Activated naive CD4-positive, alpha-beta T cell (primary cell): ENCODE data around the gene SH3GL1.

ENCODE experiments used
- DNase-seq, 4 experiments: peaks; one replicate each; lab custom pipeline; 2025; lab: John Stamatoyannopoulos, UW

Gene SH3GL1

DNA sequence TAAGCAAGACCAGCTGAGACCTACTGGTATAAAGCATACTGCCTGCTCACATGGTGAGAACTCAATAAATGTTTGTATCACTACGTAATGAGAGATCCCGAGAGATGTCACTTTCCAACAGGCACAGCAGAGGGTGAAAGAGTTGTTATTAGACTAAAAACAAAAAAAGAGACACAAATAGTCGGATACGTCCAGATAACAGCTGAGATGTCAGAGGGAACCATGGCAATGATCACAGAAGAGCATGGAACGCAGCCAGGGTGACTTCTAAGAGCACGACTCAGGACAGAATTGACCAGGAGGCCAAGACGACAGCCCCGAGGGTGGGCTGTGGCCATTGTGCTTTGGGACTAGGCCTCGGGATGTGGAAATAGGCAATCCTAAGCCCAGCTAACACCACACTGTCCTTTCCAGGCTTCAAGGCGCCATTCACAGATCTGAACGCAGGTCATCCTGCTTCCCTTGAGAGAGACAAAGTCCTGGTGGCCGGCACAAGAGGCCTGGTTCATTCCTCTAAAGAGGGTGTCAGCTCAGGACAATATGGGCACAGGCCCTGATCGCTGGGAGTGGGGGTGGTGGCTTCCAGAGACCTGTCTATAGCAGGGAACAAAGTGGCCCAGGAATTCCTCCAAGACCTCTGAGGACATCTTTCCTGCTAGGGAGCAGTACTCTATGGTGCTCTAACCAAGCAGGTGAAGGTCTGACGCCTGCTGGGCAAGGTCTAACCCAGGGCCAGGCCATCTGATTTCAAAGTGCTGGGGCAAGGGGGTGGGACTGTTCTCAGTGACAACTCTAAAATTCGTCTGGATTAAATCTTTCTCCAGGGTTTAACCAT is 3.2 kb downstream of the SH3GL1 start:
- DNase-seq = no peak

- no peak for DNase-seq
These were observed 6.3 kb downstream of the SH3GL1 start for GRCh38 chr19:4393947-4394590.

- DNase-seq = no peak
These were observed 8.5 kb downstream of the SH3GL1 start for GRCh38 chr19:4391701-4392483.

DNA sequence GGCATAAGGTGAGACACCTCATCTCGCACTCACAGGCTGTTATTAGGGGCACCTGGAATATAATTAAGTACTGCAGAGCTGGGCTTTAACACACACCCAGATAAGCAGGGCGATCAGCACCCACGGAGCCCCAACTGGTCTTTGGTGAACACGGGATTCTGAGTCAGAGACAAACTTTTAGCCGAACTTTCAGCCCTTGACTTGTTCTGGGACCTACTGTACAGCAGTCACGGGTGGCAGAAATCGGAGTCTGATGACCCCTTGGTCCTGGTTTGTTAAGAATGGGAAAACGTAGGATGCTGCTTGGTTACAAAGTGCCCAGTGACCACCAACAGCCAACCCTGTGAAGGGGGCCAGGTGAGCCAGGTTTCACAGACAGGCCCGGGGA is 9.0 kb downstream of the SH3GL1 start:
- no peak for DNase-seq

GRCh38 chr19:4390567-4391305 is 9.6 kb downstream of the SH3GL1 start:
- DNase-seq = no peak

GRCh38 chr19:4390017-4390566 is 10.3 kb downstream of the SH3GL1 start:
- no peak for DNase-seq

DNA sequence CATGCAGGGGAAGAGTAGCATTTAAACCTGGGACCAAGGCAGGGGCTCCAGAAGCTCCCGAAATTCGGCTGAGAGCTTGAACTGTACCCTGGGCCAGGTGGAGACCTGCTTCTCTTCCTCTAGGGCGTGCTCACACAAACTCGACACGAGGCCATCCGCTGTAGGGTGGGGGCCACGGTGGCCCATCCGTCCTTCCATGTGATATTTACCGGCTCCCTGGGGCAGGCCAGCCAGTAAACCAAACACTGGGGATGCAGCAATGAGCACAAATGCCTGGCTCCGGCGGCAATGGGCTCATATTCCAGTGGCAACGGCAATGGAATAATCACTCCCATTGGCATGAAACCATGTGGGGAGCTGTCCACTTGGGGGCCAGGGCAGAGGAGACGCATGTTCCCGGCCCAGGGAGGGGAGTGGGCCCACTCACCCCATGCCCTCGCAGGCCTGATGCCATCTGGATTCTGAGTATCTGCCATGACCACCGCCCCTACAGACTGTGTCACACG is 10.8 kb downstream of the SH3GL1 start:
- DNase-seq = no peak

DNA sequence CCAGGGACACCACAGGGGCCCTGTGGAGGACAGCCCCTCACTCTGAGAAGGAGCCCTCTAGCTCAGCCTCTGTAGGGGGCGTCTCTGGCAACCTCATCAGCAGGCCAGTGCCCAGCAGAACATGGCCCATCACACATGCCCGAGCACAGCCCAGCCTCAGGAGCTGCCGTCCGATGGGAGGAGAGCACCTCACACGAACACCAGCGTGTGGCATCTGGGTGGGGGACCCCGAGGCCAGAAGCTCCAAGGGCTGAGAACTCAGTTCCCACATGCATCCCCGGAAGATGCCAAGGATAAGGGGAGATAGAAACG is 11.3 kb downstream of the SH3GL1 start:
- no peak for DNase-seq

DNA sequence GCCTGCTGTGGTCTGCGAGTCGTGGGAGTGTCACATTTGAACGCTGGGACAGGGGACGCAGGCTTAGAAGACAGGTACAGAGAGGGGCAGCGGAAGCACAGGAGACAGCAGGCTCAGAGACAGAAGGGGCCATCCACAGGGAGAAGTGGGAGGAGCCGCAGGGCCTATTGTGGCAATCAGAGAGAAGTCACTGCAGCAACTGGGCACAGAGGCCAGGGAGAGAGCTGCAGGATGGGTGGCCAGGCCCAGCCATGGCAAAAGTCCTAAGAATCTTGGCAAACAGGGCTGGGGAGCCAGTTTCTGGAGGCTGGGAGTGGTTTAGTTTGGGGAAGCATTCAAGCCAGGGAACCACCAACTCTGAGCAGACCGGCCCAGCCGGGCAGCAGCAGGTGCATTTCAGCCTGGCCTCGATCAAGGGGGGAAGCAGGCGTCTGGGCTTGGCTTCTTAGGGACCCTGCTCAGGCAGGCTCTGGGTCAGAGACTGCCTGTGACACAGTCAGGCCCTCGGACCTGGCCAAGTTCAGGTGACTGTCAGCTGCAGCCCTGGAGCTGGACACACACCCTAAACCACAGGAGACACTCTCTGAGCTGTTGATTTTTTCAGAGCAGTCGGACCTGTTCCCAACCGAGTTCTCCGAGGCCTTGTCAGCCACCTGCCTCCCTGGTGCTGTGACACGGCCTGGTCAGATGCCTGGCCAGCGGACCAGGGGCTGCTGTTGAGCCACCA is 11.8 kb downstream of the SH3GL1 start:
- DNase-seq = no peak

- no peak for DNase-seq
These were observed 14.1 kb downstream of the SH3GL1 start for GRCh38 chr19:4386041-4386782.

- DNase-seq = no peak
These were observed 14.9 kb downstream of the SH3GL1 start for GRCh38 chr19:4385291-4386040.

- peak in 2 of 4 experiments; percentile 15 to 59 for DNase-seq
These were observed 20.1 kb downstream of the SH3GL1 start for GRCh38 chr19:4380254-4380727.

DNA sequence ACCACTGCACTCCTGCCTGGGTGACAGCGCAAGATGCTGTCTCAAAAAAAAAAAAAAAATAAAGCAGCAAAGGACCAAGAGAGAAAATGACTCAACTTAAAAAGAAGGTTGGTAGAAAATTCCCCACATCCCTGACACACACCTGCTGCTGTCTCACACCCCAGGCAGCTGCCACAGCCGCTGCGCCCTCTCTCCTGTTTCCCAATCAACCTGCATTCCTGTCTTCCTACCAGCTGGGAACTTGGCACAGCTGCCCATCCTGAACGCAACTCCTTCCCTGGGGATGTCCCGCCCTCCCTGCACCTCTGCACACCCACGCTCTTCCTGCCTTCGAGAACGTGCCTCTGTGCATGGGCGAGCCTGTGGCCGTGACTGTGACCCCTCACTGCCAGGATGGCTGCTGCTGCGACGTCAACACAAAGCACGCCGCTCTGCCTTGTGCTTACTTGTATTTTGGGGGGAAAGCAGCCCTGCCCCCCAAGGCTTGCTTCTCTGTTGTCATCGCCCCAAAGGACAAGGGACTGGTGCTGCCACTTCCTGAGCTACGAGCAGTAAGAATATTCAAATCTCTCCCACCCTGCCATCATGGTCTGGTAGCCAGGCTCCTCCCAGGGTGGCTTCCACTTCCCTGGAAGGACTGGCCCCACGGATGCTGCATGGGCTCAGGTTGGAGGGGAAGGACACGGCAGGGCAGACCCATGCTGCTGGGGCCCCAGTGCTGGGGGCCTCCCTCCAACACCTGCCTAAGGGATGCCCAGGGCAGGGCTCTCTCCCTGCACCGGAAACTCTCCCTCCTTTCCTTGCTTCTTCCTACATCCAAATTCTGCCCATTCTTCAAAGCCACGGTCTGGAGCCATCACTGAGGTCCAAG is 20.7 kb downstream of the SH3GL1 start:
- no peak for DNase-seq

DNA sequence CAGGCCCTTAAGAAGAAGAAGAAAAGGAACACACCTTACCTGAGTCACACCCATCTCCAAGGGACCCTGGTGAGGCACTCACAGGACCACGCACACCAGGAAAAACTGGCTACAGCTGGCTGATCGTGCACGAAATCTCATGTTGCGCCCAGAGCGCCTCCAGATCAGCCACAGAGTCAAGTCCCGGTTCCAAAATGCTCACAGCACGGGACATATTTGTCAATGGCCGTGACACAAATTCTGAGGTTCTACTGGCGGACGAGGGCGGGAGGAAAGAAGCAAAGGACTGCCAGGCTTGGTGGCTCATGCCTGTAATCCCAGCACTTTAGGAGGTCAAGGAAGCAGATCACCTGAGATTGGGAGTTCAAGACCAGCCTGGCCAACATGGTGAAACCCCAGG is 21.5 kb downstream of the SH3GL1 start:
- DNase-seq = no peak

DNA sequence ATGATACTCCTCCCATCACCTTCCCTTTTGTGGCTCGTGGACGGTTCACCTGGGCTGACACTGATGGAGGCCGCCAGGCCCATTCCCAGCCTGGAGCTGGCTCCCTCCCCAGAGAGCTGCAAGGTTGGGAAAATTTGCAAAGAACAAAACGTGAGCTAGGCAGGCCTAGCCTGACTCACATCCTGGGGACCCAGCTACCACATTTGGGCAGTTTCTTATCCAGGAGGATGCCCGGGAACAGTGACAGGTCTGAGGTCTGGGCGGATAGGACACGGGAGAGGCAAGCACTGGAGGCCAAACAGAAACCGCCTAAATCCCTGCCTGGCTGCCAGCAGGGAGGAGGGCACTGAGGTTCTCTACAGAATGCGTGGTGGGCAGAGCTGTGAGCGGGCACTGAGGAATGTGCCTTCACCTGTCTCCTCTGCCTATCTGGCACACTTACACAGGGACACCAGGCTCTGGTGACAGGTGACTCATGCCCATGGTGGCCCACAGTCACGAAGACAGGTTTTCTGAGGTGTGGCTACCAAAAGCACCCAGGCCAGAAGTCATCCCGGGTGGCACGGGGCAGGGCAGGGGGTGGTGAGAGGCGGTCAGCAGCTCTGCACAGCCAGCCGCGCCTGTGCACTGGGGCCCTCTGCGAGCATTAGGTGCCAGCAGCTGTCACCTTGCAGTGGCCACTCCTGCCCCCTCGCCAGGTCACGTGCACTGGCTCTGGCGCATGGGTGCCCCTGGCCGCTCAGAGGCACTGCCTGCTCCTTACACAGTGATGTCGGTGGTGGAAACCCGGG is 23.2 kb downstream of the SH3GL1 start:
- DNase-seq = no peak

DNA sequence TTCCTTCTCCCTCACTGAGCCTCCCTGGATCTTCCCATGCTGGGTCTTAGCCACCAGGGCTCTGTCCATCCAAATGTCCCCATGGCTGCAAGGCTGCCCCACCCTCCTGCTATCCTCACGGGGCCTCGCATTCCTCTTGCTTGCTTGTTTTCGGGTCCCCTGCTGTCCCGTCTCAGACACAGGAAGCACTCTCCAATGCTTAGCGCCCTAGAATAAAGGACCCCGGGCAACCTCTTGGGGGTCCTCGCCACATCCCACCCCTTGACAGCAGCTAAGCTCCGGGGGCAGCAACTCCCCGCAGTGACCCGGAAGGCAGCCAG is 23.7 kb downstream of the SH3GL1 start:
- no peak for DNase-seq

DNA sequence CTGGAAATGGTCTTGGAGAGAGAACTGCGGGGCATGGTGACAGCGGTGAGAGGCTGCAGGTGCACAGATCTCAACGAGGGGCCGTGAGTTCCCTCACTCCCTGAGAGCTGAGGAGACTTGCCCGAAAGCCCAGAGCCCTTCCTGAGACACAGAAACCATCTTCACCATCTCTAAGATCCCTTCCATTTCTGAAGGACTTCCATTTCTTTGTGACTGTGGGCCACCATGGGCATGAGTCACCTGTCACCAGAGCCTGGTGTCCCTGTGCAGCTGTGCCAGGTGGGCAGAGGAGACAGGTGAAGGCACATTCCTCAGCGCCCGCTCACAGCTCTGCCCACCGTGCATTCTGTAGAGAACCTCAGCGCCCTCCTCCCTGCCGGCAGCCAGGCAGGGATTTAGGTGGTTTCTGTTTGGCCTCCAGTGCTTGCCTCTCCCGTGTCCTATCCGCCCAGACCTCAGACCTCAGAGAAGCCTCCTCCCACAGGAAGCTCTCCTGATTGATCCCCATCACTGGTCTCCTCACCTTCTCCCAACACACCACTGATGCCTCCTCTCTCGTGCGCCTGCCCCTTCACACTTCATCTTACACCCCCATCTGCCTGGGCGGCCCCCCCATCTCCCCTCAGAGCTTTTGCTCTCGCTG is 24.2 kb downstream of the SH3GL1 start:
- DNase-seq = no peak
